Activated CD4-positive, alpha-beta T cell treated with anti-CD3 and anti-CD28 coated beads, Interleukin-2, Interleukin-4, amounts not matched to agents 100 ng/mL and 50 ng/mL, durations not matched to agents 16 hours and 8 hours (primary cell): ENCODE results near the gene GALNT18.

ENCODE experiments used
- DNase-seq: peaks from one replicate; pipeline ENCODE4 v3.0.0-alpha.2; 2020; ENCODE audit warnings: low spot score

GALNT18 gene

GRCh38 chr11:11624204-11624603 is 2.4 kb upstream of the GALNT18 start:
- no peak for DNase-seq

GRCh38 chr11:11622772-11623171 is 967 bp upstream of the GALNT18 start:
- DNase-seq, result no peak

DNA sequence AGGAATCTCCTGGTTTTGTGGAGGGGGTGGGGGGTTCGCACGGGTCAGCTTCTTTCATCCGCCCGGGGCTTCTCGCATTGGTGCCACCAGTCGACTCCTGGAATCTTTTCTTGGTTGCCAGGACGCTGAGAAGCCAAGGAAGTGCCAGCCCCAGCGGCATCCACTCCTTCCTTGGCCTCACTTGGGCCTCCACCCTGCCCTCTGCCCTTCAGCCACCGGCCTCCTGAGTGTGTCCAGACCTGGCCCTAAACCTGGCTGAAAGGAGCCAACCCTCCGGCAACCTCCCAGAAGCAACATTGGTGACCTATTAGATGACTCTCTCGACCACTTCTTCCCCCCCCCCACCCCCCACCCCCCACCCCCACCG is 518 bp upstream of the GALNT18 start:
- DNase-seq, result no peak

GRCh38 chr11:11620921-11621572 is 758 bp downstream of the GALNT18 start:
- DNase-seq, result peak; percentile 48

DNA sequence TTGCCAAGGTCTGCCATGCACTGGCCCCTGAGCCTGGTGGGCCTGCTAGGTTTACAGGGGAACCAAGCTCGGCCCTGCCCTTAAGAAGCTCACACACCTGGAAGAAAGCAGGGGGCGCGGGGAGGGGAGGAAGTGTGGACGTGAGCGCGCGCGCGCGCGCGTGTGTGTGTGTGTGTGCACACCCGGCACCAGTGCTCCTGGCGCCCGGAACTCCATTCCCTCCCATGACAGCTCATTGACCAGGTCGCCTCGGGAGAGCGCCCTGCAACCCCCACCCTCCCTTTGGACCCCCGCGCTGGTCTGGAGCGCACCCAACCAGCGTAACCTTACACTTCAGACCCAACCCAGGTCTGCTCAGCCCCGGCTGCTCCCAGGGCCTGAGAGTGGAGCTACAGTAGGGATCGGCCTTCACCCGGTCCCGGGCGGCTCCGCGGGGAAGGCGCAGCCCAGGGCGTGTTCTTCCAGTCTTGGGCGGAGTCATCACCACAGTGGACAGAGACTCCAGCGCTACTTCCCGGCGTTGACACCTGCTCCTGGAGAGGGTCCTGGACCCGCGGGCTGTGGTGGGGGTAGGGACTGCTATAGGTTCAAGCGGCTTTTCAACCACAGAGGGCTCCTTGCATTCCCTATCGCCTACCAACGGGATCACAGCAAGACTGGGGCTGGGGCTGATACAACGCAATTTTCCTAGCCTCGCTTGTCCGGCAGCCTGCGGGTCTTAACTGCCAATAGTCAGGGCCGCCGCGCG is 1.5 kb downstream of the GALNT18 start:
- DNase-seq, result no peak

DNA sequence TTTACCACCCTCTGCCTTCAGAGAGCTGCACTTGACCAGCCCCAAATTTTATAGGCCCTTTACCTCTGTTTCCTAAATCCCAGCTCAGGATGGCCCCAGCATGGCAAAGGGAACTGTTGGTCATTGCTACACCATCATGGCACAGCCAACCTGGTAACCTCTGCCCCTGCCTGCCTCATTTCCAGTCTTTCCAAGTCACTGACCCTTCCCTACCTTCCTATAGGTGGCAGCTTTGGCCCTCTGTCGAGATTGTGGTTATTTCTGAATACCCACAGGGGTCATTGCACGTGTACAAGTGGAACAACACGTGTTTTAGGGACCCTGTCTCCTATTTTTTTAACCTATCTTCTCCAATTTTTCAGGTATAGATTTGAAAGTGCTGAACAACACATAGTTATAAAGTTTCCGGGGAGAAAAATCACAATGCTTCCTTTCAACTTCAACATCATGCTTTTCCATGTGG is 2.8 kb downstream of the GALNT18 start:
- DNase-seq, result no peak

GRCh38 chr11:11615086-11615485 is 6.7 kb downstream of the GALNT18 start:
- DNase-seq, result no peak

GRCh38 chr11:11612439-11612838 is 9.4 kb downstream of the GALNT18 start:
- no peak for DNase-seq

- DNase-seq, result no peak
Observed at GRCh38 chr11:11611381-11611780, 10.4 kb downstream of the GALNT18 start.

GRCh38 chr11:11608783-11609232 is 13.0 kb downstream of the GALNT18 start:
- no peak for DNase-seq

DNA sequence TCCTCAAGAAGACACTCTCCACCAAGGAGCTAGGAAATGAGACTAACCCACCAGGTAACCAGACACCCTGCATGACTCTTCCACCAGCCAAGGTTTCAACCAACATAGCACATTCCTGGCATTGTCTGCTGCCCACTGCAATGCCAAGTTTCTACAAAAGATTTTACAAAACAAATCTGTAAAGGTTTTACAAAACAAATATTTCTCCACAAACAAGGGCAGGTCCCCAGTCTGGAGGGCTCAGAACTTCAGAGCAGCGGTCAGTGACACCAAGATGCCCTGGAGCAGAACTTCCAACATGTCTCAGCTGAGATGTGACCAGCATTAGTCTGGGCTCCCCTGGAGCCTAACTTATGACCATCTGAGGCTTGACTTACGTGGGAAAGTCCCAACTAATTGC is 14.0 kb downstream of the GALNT18 start:
- DNase-seq, result no peak

DNA sequence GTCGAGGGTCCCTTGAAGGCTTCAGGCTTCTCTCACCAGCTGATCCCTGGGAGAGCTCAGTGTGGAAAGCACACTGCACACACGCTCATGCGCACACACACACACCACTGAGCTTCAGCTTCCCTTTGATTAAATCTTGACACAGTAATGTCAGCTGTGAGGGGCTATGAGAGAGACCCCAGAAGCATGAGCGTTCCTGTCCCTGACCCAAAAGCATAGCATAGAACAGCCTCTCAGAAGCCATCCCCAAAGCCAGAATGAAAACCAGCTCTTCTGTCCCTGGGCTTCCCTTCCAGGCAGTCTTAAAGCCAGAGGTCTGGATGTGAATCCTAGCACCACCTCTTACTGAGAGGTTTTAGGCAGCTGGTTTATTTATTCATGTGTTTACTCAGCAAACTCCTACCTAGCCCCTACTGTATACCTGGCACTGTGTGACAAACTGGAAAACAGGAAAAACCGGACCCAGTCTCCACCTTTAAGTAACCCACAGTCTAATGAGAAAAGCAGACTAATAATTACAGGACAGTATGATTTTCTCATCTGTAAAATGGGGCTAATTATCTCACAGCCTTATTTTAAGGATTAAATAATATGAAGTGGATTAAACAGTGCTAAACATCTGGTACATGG is 15.9 kb downstream of the GALNT18 start:
- no peak for DNase-seq

GRCh38 chr11:11605181-11605580 is 16.6 kb downstream of the GALNT18 start:
- no peak for DNase-seq

- no peak for DNase-seq
Observed at GRCh38 chr11:11604370-11604990, 17.3 kb downstream of the GALNT18 start.

- DNase-seq, result no peak
Observed at GRCh38 chr11:11602011-11602410, 19.8 kb downstream of the GALNT18 start.

DNA sequence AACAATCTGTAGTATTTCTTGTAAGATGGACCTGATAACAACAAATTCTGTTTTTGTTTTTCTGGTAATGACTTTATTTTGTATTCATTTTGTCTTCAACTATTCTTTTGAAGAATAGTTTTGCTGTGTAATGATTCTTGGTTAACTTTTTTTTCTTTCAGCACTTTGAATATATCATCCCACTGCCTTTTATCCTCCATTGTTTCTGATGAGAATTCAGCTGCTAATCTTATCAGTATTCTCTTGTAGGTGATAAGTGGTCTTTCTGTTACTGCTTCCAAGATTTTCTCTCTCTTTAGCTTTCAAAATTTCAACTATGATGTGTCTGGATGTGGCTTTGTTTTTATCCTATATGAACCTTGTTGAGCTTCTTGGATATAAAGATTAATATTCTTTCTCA is 21.5 kb downstream of the GALNT18 start:
- no peak for DNase-seq

DNA sequence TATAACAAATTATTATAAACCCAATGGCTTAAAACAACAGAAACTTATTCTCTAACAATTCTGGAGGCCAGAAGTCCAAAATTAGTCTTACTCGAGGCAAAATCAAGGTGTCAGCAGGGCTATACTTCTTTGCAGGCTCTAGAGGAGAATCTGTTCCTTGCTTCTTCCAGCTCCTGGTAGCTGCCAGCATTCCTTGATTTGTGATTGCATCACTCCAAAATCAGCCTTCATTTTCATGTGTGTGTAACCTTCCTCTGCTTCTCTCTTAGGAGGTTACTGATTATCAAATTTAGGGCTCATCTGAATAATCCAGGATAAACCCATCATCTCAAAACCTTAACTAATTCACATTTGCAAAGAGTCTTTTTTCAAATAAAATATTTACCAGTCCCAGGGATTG is 23.6 kb downstream of the GALNT18 start:
- no peak for DNase-seq

- DNase-seq, result no peak
Observed at GRCh38 chr11:11594162-11594561, 27.6 kb downstream of the GALNT18 start.

GRCh38 chr11:11592146-11592684 is 29.6 kb downstream of the GALNT18 start:
- DNase-seq, result no peak

- DNase-seq, result no peak
Observed at GRCh38 chr11:11589437-11589836, 32.4 kb downstream of the GALNT18 start.

DNA sequence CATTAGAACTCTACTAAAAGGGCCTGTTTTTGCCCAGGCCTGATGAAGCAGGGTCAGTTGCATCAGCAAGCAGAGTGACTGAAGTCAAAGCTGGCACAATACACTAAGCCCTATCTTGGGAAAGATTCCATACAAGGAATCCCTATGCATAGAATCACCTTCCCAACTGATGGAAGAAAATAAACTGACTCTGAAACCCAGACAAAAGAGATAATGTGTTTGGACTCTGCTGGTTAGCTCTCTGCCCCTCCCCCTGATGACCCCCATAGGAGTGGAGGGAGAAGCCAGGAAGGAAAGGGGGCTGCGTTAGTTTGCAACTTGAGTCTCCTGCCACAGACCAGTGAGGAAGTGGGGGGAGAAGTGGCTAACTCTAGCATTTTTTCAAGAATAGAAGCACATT is 32.9 kb downstream of the GALNT18 start:
- DNase-seq, result no peak

DNA sequence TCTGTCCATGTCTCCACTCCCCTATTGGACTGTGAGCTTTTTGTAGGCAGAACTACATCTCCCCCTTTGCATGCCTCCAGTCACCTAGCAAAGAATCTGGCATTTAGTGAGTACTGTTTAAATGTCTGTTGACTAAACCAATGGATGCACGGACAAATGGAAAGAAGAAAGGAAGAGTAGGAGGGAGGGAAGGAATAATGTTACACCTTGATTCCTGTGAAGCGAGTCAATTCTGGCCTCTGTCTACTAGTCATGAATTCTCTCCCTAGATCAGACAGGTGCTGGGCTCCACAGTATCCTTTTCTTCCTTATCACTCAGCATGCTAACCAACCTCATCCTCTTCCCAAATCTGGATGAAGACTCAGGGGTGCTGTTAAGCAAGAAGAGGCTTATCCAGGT is 33.6 kb downstream of the GALNT18 start:
- DNase-seq, result no peak

GRCh38 chr11:11587122-11587521 is 34.7 kb downstream of the GALNT18 start:
- no peak for DNase-seq
